ENCODE results near the gene IGHMBP2.
"Not testable (repeated sequence)": the region's sequence is repeated elsewhere in the genome, so short reads cannot be mapped to it uniquely, and the experiment has no call there.

Gene IGHMBP2

GRCh38 chr11:68959465-68960293 is 56.0 kb downstream of the IGHMBP2 start:
- DNase-seq (ENCODE audit: extremely low read depth in 1 of 2, low read depth in 1 of 2) = no peak

GRCh38 chr11:68960294-68961071 is 56.8 kb downstream of the IGHMBP2 start:
- no peak for DNase-seq (ENCODE audit: extremely low read depth in 1 of 2, low read depth in 1 of 2)

DNA sequence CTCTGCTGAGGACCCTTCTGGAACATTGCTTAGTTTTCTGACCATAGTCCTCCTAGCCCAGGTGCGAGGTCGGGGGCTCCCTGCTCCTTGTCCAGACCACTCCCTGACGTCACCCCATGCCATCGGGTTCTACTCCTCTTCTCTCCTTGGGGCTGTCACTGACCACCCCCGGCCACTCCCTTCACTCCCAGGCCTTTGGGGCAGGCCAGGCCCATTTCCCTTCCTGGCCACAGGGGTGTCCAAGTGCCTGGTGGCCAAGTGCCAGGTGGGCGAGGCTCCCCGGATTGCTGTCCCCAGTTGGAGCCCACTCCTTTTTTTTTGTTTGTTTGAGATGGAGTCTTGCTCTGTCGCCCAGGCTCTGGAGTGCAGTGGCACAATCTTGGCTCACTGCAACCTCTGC is 57.6 kb downstream of the IGHMBP2 start:
- no peak for DNase-seq (ENCODE audit: extremely low read depth in 1 of 2, low read depth in 1 of 2)

DNA sequence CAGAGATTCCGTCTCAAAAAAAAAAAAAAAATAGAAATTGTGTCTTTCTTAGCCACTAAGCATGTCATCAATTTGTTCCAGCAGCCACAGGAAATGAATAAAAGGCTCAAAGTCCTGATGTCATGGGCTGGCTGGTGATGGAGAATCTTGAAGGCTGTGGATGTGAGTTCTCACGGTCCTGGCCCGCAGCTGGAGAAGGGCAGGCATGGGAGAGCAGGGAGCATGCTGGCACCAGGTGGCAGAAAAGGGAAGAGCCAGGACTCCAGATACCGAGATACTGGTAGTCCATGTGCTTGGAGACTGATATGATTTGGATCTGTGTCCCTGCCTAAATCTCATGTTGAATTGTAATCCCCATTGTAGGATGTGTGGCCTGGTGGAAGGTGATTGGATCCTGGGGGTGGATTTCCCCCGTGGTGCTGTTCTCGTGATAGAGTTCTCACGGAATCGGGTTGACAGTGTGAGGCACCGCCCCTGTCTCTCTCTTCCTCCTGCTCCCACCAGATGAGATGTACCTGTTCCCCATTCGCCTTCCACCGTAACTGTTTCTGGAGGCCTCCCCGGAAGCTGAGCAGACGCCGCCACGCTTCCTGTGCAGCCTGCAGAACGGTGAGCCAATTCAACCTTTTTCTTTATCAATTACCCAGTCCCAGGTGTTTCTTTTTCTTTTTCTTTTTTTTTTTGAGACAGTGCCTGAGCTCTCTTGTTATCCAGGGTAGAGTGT is 59.0 kb downstream of the IGHMBP2 start:
- no peak for DNase-seq (ENCODE audit: extremely low read depth in 1 of 2, low read depth in 1 of 2)

DNA sequence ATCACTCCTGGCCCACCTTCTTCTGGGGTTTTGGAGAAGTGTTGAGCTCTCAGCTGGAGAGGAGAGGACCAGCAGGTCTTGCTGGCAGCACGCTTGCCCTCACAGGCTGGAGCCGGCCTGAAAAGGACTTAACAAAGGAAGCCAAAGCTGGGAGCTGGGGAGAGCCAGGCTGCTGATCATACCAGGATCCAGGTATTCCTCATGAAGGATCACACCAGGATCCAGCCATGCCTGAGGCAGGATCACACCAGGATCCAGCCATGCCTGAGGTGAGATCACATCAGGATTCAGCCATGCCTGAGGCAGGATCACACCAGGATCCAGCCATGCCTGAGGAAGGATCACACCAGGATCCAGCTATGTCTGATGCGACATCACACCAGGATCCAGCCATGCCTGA is 60.1 kb downstream of the IGHMBP2 start:
- DNase-seq (ENCODE audit: extremely low read depth in 1 of 2, low read depth in 1 of 2) = no peak

GRCh38 chr11:68965901-68966853 is 62.5 kb downstream of the IGHMBP2 start:
- DNase-seq (ENCODE audit: extremely low read depth in 1 of 2, low read depth in 1 of 2) = no peak

GRCh38 chr11:68966894-68967780 is 63.4 kb downstream of the IGHMBP2 start:
- no peak for DNase-seq (ENCODE audit: extremely low read depth in 1 of 2, low read depth in 1 of 2)

DNA sequence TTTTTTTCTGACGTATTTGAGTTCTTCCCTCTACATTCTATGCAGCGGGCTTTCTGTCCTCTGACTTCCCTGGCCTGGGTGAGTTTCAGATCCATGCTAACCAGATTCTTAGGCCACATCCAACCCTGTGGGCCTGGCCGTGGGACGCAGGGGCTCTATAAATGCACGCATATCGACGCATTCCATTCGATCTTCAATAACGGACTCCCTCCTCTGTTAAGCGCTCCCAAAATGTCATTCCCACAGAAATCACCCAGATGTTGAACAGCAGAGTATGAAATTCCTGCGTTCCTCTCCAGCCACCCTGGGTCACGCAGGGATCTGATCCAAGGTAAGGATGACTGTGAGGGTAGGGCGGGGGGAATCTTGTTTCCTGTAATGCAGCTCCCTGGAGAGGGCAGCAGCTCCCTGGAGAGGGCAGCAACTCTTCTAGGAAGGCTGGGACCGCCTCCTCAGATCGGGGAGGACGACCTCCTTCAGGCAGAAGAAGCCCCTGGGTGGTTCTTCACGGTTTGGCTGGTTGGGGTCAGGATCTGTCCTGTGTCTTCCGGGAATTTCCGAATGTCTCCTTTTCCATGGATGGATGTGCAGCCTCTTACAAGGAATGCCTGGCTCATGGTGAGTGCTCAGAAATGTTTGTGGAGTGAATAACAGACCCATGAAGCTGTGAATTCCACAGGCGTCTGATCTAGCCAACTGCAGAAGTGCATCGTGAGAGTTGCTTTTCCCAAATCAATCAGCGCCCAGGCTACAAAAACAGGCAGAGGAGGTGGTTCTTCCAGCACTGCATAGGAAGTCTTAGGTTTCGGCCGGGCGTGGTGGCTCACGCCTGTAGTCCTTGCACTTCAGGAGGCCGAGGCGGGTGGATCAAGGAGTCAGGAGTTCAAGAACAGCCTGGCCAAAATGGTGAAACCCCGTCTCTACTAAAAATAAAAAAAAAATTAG is 64.9 kb downstream of the IGHMBP2 start:
- DNase-seq (ENCODE audit: extremely low read depth in 1 of 2, low read depth in 1 of 2) = no peak

DNA sequence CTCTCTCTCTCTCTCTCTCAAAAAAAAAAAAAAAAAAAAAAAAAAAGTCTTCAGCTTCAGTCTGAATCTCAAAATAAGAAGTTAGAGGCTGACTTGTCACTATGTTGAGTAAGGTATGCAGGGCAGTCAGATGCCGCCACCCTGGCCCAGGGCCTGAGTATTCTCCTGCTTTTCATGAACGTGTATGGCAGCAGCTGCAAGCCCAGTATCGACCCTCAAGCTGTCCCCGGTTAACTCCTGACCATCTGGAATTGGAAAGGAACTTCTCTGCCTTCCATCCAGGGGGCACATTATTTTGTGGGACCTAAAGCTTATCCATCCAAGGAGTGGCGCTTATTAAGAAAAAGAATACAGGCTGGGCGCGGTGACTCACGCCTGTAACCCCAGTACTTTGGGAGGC is 65.7 kb downstream of the IGHMBP2 start:
- DNase-seq (ENCODE audit: extremely low read depth in 1 of 2, low read depth in 1 of 2) = no peak

- DNase-seq (ENCODE audit: extremely low read depth in 1 of 2, low read depth in 1 of 2) = no peak
Measured at GRCh38 chr11:68970921-68971636, 67.4 kb downstream of the IGHMBP2 start.

- no peak for DNase-seq (ENCODE audit: extremely low read depth in 1 of 2, low read depth in 1 of 2)
Measured at GRCh38 chr11:68973219-68973618, 69.5 kb downstream of the IGHMBP2 start.

GRCh38 chr11:68973706-68974105 is 70.0 kb downstream of the IGHMBP2 start:
- not testable (repeated sequence) for DNase-seq (ENCODE audit: extremely low read depth in 1 of 2, low read depth in 1 of 2)

DNA sequence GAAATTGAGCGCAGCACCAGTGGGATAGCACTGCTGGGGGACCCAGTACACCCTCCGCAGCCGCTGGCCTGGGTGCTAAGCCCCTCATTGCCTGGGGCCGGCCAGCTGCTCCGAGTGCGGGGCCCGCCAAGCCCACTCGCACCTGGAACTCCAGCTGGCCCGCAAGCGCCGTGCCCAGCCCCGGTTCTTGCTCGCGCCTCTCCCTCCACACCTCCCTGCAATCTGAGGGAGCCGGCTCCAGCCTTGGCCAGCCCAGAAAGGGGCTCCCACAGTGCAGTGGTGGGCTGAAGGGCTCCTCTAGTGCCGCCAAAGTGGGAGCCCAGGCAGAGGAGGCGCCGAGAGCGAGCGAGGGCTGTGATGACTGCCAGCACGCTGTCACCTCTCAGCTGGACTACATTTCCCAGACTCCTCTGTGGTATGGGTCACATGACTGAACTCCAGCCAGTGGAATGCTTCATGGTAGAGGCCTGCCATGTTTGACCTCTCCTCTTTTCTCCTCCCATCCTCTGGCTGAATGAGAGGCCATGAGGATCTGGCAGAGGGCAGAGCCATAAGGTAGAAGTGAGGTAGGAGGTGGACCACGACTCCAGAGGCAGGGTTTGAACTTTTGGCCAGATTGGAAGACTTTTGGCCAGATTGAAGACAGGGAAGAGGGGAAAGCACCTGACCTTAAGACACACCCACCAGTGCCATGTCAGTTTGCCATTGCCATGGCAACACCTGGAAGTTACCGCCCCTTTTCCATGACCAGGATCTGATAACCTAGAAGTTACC is 70.9 kb downstream of the IGHMBP2 start:
- no peak for DNase-seq (ENCODE audit: extremely low read depth in 1 of 2, low read depth in 1 of 2)

- no peak for DNase-seq (ENCODE audit: extremely low read depth in 1 of 2, low read depth in 1 of 2)
Measured at GRCh38 chr11:68976095-68976494, 72.4 kb downstream of the IGHMBP2 start.

- no peak for DNase-seq (ENCODE audit: extremely low read depth in 1 of 2, low read depth in 1 of 2)
Measured at GRCh38 chr11:68976563-68976962, 72.9 kb downstream of the IGHMBP2 start.

DNA sequence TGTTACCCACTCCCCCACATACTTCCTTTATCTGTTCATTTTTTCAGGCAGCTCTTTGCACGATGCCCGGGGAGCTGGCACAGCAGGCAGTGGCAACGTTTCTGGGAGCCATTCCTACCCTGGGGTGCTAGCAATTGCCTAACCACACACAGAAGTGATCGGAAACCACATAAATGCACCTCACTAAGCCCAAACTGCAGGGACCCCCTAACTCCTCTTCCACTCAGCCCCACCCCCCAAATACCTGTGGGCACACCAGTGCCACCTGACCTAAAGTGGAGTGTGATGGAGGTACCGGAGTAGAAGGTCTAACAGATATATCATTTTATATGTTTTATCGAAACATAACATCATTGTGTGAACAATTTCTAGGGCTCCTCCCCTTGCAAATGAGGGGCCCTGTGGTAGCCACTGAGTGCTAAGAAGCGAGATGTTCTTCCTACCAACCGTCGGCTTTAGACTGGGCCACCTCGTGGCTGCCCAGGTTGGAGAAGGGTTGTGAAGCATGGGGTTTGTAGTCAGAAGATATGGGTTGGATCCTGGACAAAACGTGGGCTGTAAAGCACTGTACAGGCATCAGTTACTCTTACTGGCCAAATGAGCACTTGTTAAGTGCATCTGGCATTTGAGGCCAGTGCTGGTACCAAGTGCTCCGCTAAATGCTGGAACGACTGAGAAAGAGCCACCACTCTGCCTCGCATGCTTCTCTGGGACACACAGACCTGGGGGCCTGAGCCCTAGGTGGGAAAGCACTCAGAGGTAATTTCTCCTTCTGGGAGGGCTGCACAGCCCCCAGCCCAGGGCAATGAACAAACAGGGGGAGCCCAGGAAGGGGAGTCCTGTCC is 74.3 kb downstream of the IGHMBP2 start:
- DNase-seq (ENCODE audit: extremely low read depth in 1 of 2, low read depth in 1 of 2) = no peak
